ENCODE data around the gene VRTN.
A peak's percentile ranks its signal among the peaks of the same experiment; 100 is the strongest.

The VRTN gene

DNA sequence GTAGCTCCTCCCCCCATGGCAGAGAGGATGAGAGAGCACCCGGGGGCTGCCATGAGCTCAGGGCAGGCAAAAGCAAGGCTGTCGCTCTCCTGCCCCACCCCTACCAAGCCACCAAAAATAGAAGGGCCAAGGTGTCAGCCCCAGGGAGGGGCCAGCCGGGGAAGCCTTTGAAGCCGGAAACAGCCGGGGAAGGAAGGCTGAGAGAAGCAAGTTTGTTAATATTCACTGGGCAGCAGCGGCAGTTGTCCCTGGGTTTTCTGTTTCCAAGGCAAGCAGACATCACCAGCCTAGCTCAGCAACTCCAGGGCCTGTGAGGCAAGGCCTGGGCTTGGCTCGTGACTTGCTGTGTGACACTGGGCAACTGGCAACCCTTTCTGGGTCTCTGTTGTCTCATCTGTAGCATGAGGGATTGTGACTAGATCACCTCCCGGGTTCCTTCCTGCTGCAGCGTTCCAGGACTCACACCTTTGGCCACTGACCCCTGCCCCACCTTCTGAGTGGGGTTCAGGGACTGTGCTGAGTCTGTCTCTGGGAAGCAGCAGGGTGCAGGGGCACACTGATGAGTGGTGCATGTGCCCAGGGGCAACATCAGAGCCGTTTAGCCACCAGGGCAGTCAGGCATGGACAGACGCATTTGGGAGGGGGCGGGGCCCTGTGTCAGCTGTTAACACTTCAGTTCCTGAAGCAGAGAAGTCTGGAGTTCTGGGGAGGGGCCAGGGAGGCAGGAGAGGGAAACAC, 53.4 kb downstream of the VRTN start:
- Histone ChIP-seq H3K4me3 (replicated peaks; ENCODE audit: low read depth, low read length) (peak overlapping the region; percentile 37), H3K36me3 (ENCODE audit: control insufficient read depth, insufficient read depth, low read length) (no peaks in the 10 kb centered on the region), H3K27me3 (replicated peaks; ENCODE audit: control insufficient read depth, insufficient read depth, low read length) (0 out of 2 replicates have a peak, but pooled peaks cover 1% of the 10 kb centered on the region)
- peak; percentile 76 for DNase-seq (ENCODE audit: extremely low read depth, insufficient read length)
- TF ChIP-seq, protein P1, sequence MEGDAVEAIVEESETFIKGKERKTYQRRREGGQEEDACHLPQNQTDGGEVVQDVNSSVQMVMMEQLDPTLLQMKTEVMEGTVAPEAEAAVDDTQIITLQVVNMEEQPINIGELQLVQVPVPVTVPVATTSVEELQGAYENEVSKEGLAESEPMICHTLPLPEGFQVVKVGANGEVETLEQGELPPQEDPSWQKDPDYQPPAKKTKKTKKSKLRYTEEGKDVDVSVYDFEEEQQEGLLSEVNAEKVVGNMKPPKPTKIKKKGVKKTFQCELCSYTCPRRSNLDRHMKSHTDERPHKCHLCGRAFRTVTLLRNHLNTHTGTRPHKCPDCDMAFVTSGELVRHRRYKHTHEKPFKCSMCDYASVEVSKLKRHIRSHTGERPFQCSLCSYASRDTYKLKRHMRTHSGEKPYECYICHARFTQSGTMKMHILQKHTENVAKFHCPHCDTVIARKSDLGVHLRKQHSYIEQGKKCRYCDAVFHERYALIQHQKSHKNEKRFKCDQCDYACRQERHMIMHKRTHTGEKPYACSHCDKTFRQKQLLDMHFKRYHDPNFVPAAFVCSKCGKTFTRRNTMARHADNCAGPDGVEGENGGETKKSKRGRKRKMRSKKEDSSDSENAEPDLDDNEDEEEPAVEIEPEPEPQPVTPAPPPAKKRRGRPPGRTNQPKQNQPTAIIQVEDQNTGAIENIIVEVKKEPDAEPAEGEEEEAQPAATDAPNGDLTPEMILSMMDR (IDR thresholded peaks at IDR 0.05; ENCODE audit: insufficient read depth, low read length, poor library complexity, severe bottlenecking) = no peak

DNA sequence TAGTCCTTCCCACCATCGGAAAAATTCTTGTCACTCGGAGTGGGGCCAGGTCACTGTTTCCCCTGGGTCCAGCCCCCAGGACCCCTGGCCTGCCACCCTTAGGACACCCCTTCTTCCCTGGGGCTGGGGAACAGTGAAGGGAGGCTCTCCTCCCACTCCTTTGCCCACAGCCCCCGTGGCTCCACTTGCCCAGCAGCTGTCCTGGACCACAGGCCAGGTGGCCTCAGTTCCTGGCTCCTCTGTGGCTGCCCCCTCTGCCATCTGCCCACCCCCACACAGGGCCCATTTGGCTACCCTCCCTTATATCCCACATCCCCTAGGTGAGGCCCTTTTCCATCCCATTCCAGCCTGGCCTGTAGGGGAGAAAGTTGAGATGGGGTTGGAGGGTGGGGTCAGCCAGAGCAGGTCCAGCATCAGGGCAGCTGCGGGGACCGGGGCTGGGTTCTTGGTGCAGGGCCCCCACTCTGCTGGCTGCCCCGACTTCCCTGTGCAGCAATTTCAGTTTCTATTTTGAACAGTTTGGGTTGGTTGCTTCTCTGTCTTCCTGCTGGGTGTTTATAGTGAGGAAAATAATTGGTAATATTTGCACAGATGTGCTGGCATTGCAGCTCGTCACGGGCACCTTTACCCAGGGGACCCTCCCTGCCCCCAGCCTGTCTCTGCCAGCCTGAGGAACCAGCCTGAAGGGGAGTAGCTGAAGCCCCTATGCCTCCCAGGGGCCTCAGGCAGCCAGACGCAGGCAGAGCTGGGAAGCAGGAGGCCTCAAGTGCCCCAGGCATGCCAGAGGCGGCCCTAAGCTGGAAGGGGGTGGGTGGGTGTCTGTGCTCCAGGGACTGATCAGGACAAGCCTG, 54.4 kb downstream of the VRTN start:
- Histone ChIP-seq H3K4me3 (replicated peaks; ENCODE audit: low read depth, low read length) (peak overlapping the region; percentile 14; the same call in 1 of the 2 replicates), H3K27me3 (replicated peaks; ENCODE audit: control insufficient read depth, insufficient read depth, low read length) (no peaks in the 10 kb centered on the region), H3K36me3 (ENCODE audit: control insufficient read depth, insufficient read depth, low read length) (no peaks in the 10 kb centered on the region)
- peak; percentile 47 for DNase-seq (ENCODE audit: extremely low read depth, insufficient read length)
- TF ChIP-seq, protein P1 (IDR thresholded peaks at IDR 0.05; ENCODE audit: insufficient read depth, low read length, poor library complexity, severe bottlenecking) = no peak

DNA sequence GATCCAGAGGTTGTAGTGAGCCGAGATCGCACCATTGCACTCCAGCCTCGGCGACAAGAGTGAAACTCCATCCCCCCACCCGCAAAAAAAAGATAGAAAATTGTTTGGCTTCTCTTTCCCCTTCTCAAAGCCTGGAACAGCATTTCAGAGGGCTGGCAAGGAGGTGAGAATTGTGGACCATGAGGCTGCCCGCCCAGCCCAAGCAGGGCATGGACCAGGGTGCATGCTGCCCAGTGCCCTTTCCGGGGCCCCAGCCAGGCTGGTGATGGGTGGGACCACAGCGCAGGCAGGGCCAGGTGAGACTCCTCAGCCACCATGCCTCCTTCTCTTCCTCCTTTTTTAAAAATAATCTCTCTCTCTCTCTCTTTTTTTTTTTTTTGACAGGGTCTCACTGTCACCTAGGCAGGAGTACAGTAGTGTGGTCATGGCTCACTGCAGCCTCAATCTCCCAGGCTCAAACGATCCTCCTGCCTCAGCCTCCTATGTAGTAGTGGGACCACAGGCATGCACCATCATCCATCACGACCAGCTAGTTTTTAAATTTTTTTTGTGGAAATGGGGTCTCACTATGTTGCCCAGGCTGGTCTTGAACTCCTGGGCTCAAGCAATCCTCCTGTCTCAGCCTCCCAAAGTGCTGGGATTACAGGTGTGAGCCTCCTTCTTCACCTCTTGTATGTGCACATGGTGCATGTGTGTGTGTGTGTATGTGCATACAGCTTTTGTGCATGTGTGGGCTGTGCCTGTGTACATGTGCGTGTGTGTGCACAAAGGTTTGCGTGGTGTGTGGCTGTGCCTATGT, 55.5 kb downstream of the VRTN start:
- Histone ChIP-seq H3K27me3 (replicated peaks; ENCODE audit: control insufficient read depth, insufficient read depth, low read length) (no peaks in the 10 kb centered on the region), H3K4me3 (replicated peaks; ENCODE audit: low read depth, low read length) (no peak overlapping the region), H3K36me3 (ENCODE audit: control insufficient read depth, insufficient read depth, low read length) (no peaks in the 10 kb centered on the region)
- no peak for DNase-seq (ENCODE audit: extremely low read depth, insufficient read length)
- TF ChIP-seq, protein P1 (IDR thresholded peaks at IDR 0.05; ENCODE audit: insufficient read depth, low read length, poor library complexity, severe bottlenecking) = no peak

DNA sequence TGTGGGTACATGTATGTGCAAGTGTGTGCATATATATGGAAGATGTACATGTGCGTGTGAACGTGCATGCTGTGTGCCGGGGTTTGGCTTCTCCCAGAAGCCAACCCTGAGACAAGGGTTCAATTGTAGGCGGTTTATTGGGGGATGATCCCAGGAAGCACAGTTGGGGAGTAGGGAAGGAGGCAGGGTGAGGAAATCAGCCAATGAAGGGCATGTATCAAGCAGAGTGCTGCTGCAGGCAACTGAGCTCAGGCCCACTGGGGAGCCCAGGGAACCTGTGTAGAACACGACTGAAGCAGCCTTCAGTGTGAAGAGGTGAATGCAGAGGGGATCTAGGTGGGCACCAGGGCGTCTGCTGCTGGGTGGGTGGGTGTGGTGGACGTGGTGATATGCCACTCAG, 56.2 kb downstream of the VRTN start:
- no peak overlapping the region for H3K4me3 ChIP-seq (replicated peaks; ENCODE audit: low read depth, low read length)
- H3K27me3 ChIP-seq (replicated peaks; ENCODE audit: control insufficient read depth, insufficient read depth, low read length) = no peaks in the 10 kb centered on the region
- no peak for DNase-seq (ENCODE audit: extremely low read depth, insufficient read length)
- H3K36me3 ChIP-seq (ENCODE audit: control insufficient read depth, insufficient read depth, low read length) = no peaks in the 10 kb centered on the region
- TF ChIP-seq, protein P1 (IDR thresholded peaks at IDR 0.05; ENCODE audit: insufficient read depth, low read length, poor library complexity, severe bottlenecking) = no peak

DNA sequence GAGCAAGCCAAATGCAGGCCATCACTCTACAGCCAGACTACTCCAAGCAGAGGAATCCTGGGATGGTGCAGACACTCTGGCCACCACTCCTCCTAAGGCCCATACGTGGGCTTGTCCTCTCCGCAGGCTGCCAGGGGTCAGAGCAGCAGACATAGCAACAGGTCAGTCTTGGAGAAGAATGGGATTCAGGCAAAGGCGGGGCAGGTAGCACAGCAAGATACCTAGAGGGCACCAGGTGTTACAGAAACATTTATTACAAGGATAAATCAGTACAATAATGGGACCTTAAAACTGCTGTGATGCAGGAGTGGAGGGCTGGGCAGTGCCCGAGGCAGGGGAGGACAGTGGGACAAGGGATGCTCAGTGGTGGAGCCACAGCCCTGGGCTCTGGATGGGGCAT, 57.4 kb downstream of the VRTN start:
- TF ChIP-seq, protein P1 (IDR thresholded peaks at IDR 0.05; ENCODE audit: insufficient read depth, low read length, poor library complexity, severe bottlenecking) = no peak
- no peaks in the 10 kb centered on the region; the same call in 1 of the 2 replicates for H3K27me3 ChIP-seq (replicated peaks; ENCODE audit: control insufficient read depth, insufficient read depth, low read length)
- H3K4me3 ChIP-seq (replicated peaks; ENCODE audit: low read depth, low read length) = no peak overlapping the region
- H3K36me3 ChIP-seq (ENCODE audit: control insufficient read depth, insufficient read depth, low read length) = no peaks in the 10 kb centered on the region
- no peak for DNase-seq (ENCODE audit: extremely low read depth, insufficient read length)
